ENCODE data around the gene DCUN1D1.

- TF ChIP-seq EZH2 (IDR thresholded peaks at IDR 0.05; ENCODE audit: borderline replicate concordance, low read depth, low read length, poor library complexity, severe bottlenecking), result no peak
- TF ChIP-seq CTCF (conservative IDR thresholded peaks at IDR 0.05; ENCODE audit: low read depth, low read length), result no peak
These were observed 7.3 kb downstream of the DCUN1D1 start for GRCh38 chr3:182973047-182973446.

Measured in A673 (cell line).